Measurements from ENCODE around the gene DIABLO. TPM values are rescaled to one million over a fixed set of nuclear protein-coding genes. Genes with fewer than 3 reads are reported as not detected.

DIABLO gene
- total RNA-seq, 2 donors from 2014 or later, result 77.5 to 81.0 TPM

DNA sequence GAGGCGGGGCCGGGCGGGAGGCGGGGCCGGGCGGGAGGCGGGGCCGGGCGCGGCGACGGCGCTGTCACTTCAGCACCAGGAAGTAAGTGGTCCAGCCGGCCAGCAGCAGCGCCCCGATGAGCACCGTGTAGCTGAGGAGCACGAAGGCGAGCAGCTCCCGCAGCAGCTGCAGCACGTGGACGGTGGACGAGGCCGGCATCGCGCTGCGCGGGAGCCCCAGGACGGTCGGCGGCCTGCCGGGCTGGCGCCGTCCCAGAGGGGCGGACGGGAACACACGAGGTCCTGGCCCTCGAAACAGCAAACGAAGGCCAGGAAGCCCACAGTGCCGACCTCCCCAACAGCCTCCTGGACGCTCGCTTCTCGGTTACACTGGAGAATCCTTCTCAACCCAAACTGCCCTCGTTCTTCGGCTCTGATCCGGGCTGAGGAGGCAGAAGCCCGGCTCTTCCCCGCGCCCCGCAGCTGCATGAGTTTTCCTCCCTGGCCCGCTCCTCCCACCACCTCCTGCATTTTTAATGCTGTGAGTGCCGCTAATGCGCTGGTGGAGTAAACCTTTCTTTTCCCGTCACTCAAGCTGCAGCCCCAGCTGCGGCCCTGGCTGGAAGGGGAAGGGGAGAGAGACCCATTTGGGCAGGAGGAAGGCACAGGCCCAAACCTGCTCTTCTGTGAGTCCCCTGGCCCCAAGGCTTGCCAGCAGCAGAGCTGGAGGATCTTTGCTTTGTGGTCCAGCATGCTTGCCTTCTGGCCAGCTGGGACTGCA is 694 bp upstream of the DIABLO start:
- Histone ChIP-seq H3K9ac (ENCODE audit: extremely low read depth, low read length, poor library complexity, severe bottlenecking) (no peak overlapping the region), H3K27ac (ENCODE audit: low read depth, low read length) (peak overlapping the region; percentile 42), H3K27me3 (ENCODE audit: control insufficient read depth, insufficient read depth, low read length, poor library complexity, severe bottlenecking) (no peaks in the 10 kb centered on the region), H3K9me3 (ENCODE audit: control insufficient read depth, low read length) (no peaks in the 10 kb centered on the region), H3K4me1 (ENCODE audit: control insufficient read depth, insufficient read depth, low read length) (peaks cover 3% of the 10 kb centered on the region), H3K36me3 (ENCODE audit: control insufficient read depth, insufficient read depth, low read length) (peaks cover 34% of the 10 kb centered on the region), H3K4me3 (ENCODE audit: low read length) (no peak overlapping the region)
- Mint-ChIP-seq H3K36me3 (ENCODE audit: low read depth) (peaks cover 42% of the 10 kb centered on the region), H3K9me3 (no peaks in the 10 kb centered on the region), H3K4me3 (no peak overlapping the region), H3K4me1 (peaks cover 21% of the 10 kb centered on the region), H3K27me3 (ENCODE audit: insufficient read depth) (peaks cover 3% of the 10 kb centered on the region), H3K27ac (no peak overlapping the region)
- no peak for DNase-seq
- TF ChIP-seq, protein P1, sequence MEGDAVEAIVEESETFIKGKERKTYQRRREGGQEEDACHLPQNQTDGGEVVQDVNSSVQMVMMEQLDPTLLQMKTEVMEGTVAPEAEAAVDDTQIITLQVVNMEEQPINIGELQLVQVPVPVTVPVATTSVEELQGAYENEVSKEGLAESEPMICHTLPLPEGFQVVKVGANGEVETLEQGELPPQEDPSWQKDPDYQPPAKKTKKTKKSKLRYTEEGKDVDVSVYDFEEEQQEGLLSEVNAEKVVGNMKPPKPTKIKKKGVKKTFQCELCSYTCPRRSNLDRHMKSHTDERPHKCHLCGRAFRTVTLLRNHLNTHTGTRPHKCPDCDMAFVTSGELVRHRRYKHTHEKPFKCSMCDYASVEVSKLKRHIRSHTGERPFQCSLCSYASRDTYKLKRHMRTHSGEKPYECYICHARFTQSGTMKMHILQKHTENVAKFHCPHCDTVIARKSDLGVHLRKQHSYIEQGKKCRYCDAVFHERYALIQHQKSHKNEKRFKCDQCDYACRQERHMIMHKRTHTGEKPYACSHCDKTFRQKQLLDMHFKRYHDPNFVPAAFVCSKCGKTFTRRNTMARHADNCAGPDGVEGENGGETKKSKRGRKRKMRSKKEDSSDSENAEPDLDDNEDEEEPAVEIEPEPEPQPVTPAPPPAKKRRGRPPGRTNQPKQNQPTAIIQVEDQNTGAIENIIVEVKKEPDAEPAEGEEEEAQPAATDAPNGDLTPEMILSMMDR (conservative IDR thresholded peaks at IDR 0.05), result no peak
- WGBS, 2 experiments (ENCODE audit: insufficient coverage in 1 of 2, insufficient read length in 1 of 2), result 29 to 36% methylated on average over 16 to 53 of the region's 55 CpGs

DNA sequence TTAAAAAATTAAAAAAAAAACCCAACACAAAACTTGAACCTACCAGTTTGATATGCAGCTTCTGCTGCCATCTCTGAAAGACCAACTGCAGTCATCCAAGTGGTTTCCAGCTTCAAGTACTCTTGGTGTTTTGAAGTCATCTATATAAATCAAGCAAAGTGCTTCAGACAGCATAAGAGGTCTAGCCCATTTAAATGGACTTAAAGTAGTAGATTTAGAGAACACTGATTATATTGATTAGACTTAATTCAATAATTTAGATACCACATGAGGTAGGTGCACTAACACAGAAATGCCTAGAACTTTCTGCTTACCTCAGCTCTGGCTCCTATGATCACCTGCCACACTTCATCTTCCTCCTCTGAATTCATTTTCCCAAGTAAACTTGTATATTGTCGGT is 9.4 kb downstream of the DIABLO start:
- Mint-ChIP-seq H3K27me3 (ENCODE audit: insufficient read depth) (no peaks in the 10 kb centered on the region), H3K4me3 (no peak overlapping the region), H3K27ac (no peak overlapping the region), H3K9me3 (no peaks in the 10 kb centered on the region), H3K4me1 (no peaks in the 10 kb centered on the region), H3K36me3 (ENCODE audit: low read depth) (peaks cover 77% of the 10 kb centered on the region)
- no peak for DNase-seq
- 100% methylated on average over 1 of the region's 1 CpG for WGBS, 2 experiments (ENCODE audit: insufficient coverage in 1 of 2, insufficient read length in 1 of 2)
- Histone ChIP-seq H3K4me1 (ENCODE audit: control insufficient read depth, insufficient read depth, low read length) (no peaks in the 10 kb centered on the region), H3K9me3 (ENCODE audit: control insufficient read depth, low read length) (no peaks in the 10 kb centered on the region), H3K9ac (ENCODE audit: extremely low read depth, low read length, poor library complexity, severe bottlenecking) (no peak overlapping the region), H3K27ac (ENCODE audit: low read depth, low read length) (no peak overlapping the region), H3K27me3 (ENCODE audit: control insufficient read depth, insufficient read depth, low read length, poor library complexity, severe bottlenecking) (no peaks in the 10 kb centered on the region), H3K4me3 (ENCODE audit: low read length) (no peak overlapping the region), H3K36me3 (ENCODE audit: control insufficient read depth, insufficient read depth, low read length) (peaks cover 93% of the 10 kb centered on the region)
- TF ChIP-seq, protein P1 (conservative IDR thresholded peaks at IDR 0.05), result no peak

DNA sequence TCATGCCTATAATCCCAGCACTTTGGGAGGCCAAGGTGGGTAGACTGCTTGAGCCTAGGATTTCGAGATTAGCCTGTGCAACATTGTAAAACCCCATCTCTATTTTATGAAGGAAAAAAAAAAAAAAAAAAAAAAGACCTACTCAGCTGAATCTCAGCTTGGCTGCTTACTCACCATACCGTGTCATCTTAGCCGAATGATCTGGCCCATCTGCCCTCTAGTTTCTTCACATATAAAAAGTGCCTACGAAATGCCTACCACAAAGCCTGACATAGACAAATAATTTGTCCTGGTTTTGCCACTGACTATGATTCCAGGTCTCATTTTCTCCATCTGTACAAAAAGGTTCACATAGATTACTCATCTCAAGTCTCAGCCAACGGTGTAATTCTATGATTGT is 10.1 kb downstream of the DIABLO start:
- Mint-ChIP-seq H3K4me1 (no peaks in the 10 kb centered on the region), H3K36me3 (ENCODE audit: low read depth) (peaks cover 75% of the 10 kb centered on the region), H3K27ac (no peak overlapping the region), H3K9me3 (no peaks in the 10 kb centered on the region), H3K4me3 (no peak overlapping the region), H3K27me3 (ENCODE audit: insufficient read depth) (no peaks in the 10 kb centered on the region)
- H3K4me1 ChIP-seq (ENCODE audit: control insufficient read depth, insufficient read depth, low read length), result no peaks in the 10 kb centered on the region
- H3K9ac ChIP-seq (ENCODE audit: extremely low read depth, low read length, poor library complexity, severe bottlenecking), result no peak overlapping the region
- H3K36me3 ChIP-seq (ENCODE audit: control insufficient read depth, insufficient read depth, low read length), result peaks cover 92% of the 10 kb centered on the region
- WGBS, 2 experiments (ENCODE audit: insufficient coverage in 1 of 2, insufficient read length in 1 of 2), result 98 to 100% methylated on average over 3 to 5 of the region's 5 CpGs
- H3K9me3 ChIP-seq (ENCODE audit: control insufficient read depth, low read length), result no peaks in the 10 kb centered on the region
- no peak overlapping the region for H3K4me3 ChIP-seq (ENCODE audit: low read length)
- no peak for DNase-seq
- TF ChIP-seq, protein P1 (conservative IDR thresholded peaks at IDR 0.05), result no peak
- H3K27ac ChIP-seq (ENCODE audit: low read depth, low read length), result no peak overlapping the region
- H3K27me3 ChIP-seq (ENCODE audit: control insufficient read depth, insufficient read depth, low read length, poor library complexity, severe bottlenecking), result no peaks in the 10 kb centered on the region

All from endodermal cell (in vitro differentiated cells).